SK-N-DZ (cell line): ENCODE results near the gene C3.

ENCODE experiments used
- DNase-seq: peaks from one replicate; pipeline ENCODE4 v3.0.0-alpha.2; 2015; ENCODE audit warnings: low spot score

Gene C3

GRCh38 chr19:6731822-6732221 is 11.4 kb upstream of the C3 start:
- no peak for DNase-seq

- no peak for DNase-seq
Observed at GRCh38 chr19:6730941-6731670, 10.7 kb upstream of the C3 start.

DNA sequence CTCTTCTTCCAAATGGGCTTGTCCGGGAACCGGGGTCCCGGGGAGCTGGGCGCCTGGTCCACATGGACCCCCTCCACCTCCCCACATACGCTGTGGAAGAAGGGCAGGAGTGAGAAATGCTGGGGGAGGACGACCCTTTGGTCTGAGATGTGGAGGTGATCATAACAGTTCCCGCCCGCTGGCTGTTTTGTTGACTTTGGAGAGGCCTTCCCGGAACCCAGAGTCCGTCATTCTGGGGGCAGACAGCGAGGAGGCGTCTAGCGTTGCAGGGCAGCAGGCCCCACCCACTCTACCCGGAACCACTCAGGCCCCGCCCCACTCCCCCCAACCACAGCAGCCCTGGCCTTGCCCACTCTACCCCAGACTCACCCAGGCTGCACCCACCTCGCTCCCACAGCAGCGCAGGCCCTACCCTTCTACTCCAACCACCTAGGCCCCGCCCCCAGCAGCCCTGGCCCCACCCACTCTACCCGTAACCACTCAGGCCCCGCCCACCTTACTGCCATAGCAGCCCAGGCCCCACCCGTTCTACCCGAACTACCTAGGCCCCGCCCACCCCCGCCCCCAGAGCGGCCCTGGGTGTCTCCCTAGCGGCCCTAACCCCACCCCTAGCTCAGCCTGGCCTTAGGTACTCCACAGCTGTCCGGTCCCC is 9.8 kb upstream of the C3 start:
- DNase-seq = no peak

DNA sequence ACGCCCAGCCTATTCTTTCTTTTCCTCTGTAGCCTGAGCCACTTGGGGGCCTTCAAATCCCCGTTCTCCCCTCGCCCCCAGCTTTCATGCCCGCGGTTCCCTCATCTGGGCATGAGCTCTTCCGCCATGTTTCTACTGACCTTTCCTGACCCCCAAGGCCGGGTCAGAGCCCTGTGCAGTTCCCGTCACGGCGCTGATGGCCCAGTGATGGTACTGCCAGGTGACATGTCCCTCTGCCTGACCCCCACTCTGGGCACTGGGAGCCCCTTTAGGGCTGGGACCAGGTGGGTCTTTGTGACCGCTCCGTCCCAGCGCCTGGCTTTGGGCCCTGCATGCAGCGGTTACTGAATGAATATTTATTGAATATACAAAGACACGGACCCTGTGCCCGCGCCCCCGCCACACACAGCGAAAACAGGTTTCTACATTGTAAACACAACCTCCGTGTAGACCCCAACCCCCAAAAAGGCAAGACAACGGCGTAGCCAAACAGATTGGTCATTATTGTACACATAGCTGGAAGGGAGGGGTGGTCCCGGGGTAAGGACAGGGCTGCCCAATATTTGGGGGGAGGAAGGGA is 9.2 kb upstream of the C3 start:
- no peak for DNase-seq

GRCh38 chr19:6728346-6728745 is 7.9 kb upstream of the C3 start:
- no peak for DNase-seq

GRCh38 chr19:6725513-6726231 is 5.2 kb upstream of the C3 start:
- DNase-seq = no peak

- no peak for DNase-seq
Observed at GRCh38 chr19:6724631-6725492, 4.4 kb upstream of the C3 start.

DNA sequence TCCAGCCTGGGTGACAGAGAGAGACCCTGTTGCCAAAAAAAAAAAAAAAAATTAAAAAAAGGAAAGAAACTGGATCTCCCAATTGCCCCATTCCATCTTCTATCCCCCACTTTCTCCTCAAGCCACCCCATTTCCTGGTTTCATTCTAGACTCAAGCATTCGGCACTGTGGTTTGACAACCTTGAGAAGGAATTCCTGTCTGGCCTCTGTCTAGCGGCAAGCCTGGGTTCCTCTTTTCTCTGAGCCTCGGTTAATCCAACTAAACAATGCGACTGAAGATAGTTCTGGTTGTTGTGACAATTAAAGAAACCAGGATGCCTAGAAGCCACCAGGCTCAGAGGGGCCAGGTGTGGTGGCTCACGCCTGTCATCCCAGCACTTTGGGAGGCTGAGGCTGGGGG is 3.3 kb upstream of the C3 start:
- no peak for DNase-seq

DNA sequence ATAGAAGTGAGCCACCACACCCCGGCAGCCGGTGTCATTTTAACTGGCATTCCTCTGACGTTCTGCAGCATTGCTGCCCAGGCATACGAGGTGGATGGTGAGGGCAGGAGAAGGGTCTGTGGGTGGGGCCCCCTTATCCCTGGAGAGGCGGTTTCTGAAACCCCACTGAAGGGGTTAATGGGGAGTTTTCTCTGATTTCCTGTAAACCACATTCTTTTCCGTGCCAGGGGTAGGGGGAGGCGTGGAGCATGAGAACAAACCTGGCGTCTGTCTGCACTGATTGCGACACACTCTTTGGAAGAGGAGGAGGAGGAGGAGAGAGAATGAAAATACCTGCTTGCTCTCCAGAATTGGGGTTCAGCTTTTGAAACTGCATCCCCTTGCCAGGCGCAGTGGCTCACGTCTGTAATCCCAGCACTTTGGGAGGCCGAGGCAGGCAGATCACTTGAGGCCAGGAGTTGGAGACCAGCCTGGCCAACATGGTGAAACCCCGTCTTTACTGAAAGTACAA is 2.7 kb upstream of the C3 start:
- no peak for DNase-seq

DNA sequence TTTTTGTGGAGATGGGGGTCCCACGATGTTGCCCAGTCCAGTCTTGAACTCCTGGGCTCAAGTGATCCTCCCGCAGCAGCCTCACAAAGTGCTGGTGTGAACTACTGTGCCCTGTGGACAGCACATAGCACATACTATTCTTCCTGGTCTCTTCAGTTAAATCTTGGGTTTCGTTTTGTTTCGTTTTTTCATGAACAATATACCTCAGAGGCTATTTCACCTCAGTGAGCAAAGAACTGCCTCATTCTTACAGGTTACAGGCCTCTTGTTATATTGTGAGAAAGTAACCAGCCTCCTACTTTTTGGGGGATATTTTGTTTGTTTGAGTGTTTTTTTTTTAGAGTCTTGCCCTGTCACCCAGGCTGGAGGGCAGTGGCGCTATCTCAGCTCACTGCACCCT is 1.3 kb upstream of the C3 start:
- DNase-seq = no peak

DNA sequence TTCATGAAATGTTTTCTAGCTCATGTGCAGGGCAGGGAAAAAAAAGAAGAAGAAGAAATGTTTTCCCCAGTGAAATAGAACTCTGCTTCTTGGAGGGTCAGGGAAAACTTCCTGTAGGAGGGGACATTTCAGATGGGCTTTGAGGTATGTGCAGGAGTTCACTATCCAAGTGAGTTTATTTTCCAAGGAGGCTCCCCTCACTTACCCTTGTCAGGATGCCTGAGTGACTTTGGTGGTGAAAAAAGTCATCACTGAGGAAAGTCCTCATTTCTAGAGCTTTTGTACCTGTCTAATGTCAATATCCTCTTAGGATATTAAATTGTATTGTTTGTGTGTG is 656 bp upstream of the C3 start:
- no peak for DNase-seq

DNA sequence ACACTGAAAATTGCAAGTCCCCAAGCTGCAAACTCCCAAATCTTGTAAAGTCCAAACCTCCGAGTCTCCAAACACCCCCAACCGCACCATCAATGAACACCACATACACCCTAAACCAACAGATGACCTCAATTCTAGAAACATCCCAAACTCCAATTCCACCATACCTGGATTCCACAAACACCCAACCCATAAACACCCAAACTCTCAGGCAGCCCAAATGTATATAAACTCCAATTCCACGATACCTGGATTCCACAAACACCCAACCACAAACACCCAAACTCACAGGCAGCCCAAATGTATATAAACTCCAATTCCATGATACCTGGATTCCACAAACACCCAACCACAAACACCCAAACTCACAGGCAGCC is 470 bp downstream of the C3 start:
- DNase-seq = no peak

GRCh38 chr19:6719540-6719861 is 949 bp downstream of the C3 start:
- DNase-seq = no peak

DNA sequence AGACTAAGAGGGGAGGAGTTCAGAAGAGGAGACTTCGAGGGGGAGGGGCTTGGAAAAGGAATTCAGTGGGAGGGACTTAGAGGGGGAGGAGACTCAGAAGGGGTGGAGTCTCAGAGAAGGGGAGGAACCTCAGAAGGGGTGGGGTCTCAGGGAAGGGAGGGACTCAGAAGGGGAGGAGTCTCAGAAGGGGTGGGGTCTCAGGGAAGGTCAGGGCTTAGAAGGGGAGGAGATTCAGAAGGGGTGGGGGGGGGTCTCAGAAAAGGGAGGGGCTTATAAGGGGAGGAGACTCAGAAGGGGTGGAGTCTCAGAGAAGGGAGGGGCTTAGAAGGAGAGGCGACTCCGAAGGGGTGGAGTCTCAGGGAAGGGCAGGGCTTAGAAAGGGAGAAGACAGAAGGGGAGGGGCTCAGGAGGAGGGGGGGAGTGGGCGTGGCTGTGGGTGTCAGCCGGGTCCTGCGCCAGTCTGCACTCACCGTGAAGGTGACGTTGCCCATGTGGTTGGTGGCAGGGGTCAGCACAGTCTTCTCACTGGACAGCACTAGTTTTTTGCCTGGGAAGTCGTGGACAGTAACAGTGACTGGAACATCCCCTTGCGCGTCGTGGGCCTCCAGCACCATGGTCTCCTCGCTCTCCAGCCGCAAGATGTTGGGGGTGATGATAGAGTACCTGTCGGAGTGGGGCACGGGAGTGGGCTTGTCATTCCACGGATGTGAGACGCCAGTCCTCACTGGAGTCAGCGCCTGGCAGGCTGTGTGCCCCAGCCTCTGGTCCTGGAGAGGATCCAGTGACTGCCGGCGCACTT is 1.5 kb downstream of the C3 start:
- DNase-seq = no peak

- DNase-seq = no peak
Observed at GRCh38 chr19:6718111-6718740, 2.2 kb downstream of the C3 start.

DNA sequence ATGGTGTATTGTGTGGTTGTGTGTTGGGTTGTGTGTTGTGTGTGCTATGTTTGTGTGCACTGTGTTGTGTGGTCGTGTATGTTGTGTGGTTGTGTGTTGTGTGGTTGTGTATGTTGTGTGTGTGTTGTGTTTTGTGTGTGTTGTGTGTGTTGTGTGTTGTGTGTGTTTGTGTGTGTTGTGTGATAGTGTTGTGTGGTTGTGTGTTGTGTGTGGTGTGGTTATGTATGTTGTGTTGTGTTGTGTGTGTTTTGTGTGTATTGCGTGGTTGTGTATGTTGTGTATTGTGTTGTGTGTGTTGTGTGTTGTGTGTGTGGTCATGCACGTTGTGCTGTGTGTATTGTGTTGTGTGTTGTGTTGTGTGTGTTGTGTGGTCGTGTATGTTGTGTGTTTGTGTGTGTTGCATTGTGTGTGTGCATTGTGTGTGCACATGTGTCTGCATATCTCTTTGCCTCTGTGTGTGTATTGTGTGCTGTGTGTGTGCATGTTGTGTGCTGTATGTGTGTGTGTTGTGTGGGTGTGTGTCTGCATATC is 2.9 kb downstream of the C3 start:
- no peak for DNase-seq

- DNase-seq = no peak
Observed at GRCh38 chr19:6717036-6717435, 3.4 kb downstream of the C3 start.

DNA sequence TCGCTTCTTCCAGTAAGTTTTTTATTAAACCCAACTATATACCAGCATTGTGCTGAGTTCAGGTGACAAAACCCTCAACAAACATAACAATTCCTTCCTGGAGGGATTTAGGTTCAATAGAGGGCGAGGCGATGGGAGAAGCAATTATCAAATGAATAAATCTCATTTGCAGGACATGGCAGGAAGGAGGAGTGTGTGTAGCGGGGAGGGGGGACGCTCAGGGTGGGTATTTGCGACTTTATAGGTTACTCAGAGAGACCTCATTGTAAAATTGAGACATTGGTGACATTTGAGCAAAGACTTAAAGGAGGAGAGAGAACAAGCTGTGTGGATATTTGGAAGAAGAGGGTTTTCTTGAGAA is 3.9 kb downstream of the C3 start:
- DNase-seq = no peak

DNA sequence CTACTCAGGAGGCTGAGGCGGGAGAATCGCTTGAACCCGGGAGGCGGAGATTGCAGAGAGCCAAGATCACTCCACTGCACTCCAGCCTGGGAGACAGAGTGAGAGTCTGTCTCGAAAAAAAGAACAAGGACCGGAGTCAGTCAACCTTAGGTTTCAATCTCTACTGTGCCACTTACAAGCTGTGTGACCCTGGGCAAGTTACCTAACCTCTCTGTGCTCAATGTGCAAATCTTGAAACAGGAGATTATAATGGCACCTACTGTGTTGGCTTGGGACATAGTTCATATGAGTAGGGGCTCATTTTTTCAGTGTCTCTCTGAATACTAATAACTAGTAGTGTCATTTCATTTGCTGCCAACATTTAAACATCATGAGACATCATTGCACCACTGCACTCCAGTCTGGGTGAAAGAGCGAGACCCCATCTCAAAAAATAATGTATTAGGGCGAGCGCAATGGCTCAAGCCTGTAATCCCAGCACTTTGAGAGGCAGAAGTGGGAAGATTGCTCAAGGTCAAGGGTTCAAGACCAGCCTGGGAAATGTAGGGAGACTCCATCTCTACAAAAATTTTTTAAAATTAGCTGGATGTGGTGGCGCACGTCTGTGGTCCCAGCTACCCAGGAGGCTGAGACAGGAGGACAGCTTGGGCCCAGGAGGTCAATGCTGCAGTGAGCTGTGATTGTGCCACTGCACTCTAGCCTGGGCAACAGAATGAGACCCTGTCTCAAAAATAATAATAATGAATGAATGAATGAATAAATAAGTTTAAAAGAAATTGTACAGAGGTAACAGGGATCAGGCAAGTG is 5.5 kb downstream of the C3 start:
- no peak for DNase-seq
